Measurements from ENCODE around the gene ADGRF3. TPM values are rescaled to one million over a fixed set of nuclear protein-coding genes. Genes with fewer than 3 reads are reported as not detected.
"Not testable (repeated sequence)": the region's sequence is repeated elsewhere in the genome, so short reads cannot be mapped to it uniquely, and the experiment has no call there.

The ADGRF3 gene
- total RNA-seq, 1 donor from 2014 or later: 0.69 TPM

- H3K4me3 ChIP-seq (ENCODE audit: low read depth, low read length): no peak overlapping the region
- TF ChIP-seq CTCF (conservative IDR thresholded peaks at IDR 0.05; ENCODE audit: low read depth, low read length): no peak
- DNase-seq (ENCODE audit: low read depth): no peak
Observed at GRCh38 chr2:26340831-26341230, 5.8 kb downstream of the ADGRF3 start.

GRCh38 chr2:26337298-26337697 lies 9.3 kb downstream of the ADGRF3 start:
- TF ChIP-seq CTCF (conservative IDR thresholded peaks at IDR 0.05; ENCODE audit: low read depth, low read length): no peak
- H3K4me3 ChIP-seq (ENCODE audit: low read depth, low read length): no peak overlapping the region
- no peak for DNase-seq (ENCODE audit: low read depth)

GRCh38 chr2:26336719-26337118 lies 9.9 kb downstream of the ADGRF3 start:
- no peak overlapping the region for H3K4me3 ChIP-seq (ENCODE audit: low read depth, low read length)
- DNase-seq (ENCODE audit: low read depth): no peak
- no peak for TF ChIP-seq CTCF (conservative IDR thresholded peaks at IDR 0.05; ENCODE audit: low read depth, low read length)

GRCh38 chr2:26335231-26335630 lies 11.4 kb downstream of the ADGRF3 start:
- DNase-seq (ENCODE audit: low read depth): no peak
- no peak for TF ChIP-seq CTCF (conservative IDR thresholded peaks at IDR 0.05; ENCODE audit: low read depth, low read length)
- H3K4me3 ChIP-seq (ENCODE audit: low read depth, low read length): no peak overlapping the region

- no peak for DNase-seq (ENCODE audit: low read depth)
- no peak overlapping the region for H3K4me3 ChIP-seq (ENCODE audit: low read depth, low read length)
- no peak for TF ChIP-seq CTCF (conservative IDR thresholded peaks at IDR 0.05; ENCODE audit: low read depth, low read length)
Observed at GRCh38 chr2:26333293-26333692, 13.3 kb downstream of the ADGRF3 start.

- DNase-seq (ENCODE audit: low read depth); H3K4me3 ChIP-seq (ENCODE audit: low read depth, low read length): not testable (repeated sequence)
Observed at GRCh38 chr2:26331321-26331720, 15.3 kb downstream of the ADGRF3 start.

GRCh38 chr2:26330604-26331003 lies 16.0 kb downstream of the ADGRF3 start:
- H3K4me3 ChIP-seq (ENCODE audit: low read depth, low read length): no peak overlapping the region
- DNase-seq (ENCODE audit: low read depth): no peak
- TF ChIP-seq CTCF (conservative IDR thresholded peaks at IDR 0.05; ENCODE audit: low read depth, low read length): no peak

GRCh38 chr2:26330114-26330549 lies 16.5 kb downstream of the ADGRF3 start:
- TF ChIP-seq CTCF (conservative IDR thresholded peaks at IDR 0.05; ENCODE audit: low read depth, low read length): peak; percentile 96
- DNase-seq (ENCODE audit: low read depth): no peak
- H3K4me3 ChIP-seq (ENCODE audit: low read depth, low read length): no peak overlapping the region

GRCh38 chr2:26329083-26329482 lies 17.5 kb downstream of the ADGRF3 start:
- not testable (repeated sequence) for DNase-seq (ENCODE audit: low read depth); H3K4me3 ChIP-seq (ENCODE audit: low read depth, low read length)
